Testis (tissue), 3 donors: Measurements from ENCODE around the gene SDK2. TPM values are rescaled to one million over a fixed set of nuclear protein-coding genes. Genes with fewer than 3 reads are reported as not detected.

Experiments used
- DNase-seq: peaks from one replicate; pipeline ENCODE4 v3.0.0-alpha.2; 2019
- H3K27ac ChIP-seq, 2 donors: fragments of 200-600 bp; sonication (generic); one replicate each; pipeline ENCODE4 v1.5.1; 2019
- H3K27me3 ChIP-seq: fragments of 200-600 bp; sonication (generic); one replicate; pipeline ENCODE4 v1.5.1; 2019
- H3K36me3 ChIP-seq: fragments of 200-600 bp; sonication (generic); one replicate; pipeline ENCODE4 v1.5.1; 2017; ENCODE audit warnings: low read depth; ENCODE audit errors: missing control alignments
- H3K4me1 ChIP-seq: fragments of 200-600 bp; sonication (generic); one replicate; pipeline ENCODE4 v1.5.1; 2019
- H3K4me3 ChIP-seq, 2 donors: fragments of 200-600 bp; sonication (generic); one replicate each; pipeline ENCODE4 v1.5.1; 2017 to 2019
- H3K9me3 ChIP-seq: fragments of 200-600 bp; sonication (generic); one replicate; pipeline ENCODE4 v1.5.1; 2017
- POLR2A ChIP-seq: fragments of 450-650 bp; IDR thresholded peaks from one replicate; pipeline ENCODE4 v1.6.1; 2017; ENCODE audit warnings: antibody characterized with exemption, mild to moderate bottlenecking, moderate library complexity
- WGBS, 2 donors: methylation state at CpG; one replicate each; pipeline ENCODE4 v1.1.5; 2018; 5-methylcytosine and 5-hydroxymethylcytosine counted together
- intact Hi-C: fragments of 100-400 bp; cut with DNase I; formaldehyde crosslinking; loops from one replicate; pipeline ENCODE4 v1.15.1; 2023; ENCODE audit warnings: low total_unique reads
- polyA plus RNA-seq: library from polyadenylated mRNA; stranded (reverse); fragments of 350-450 nt; fragmentation: Illumina TruSeq; extraction: RNeasy Lipid Tissue Mini Kit (QIAGEN cat#74804); gene quantifications from one replicate; pipeline ENCODE4 v1.2.3, GENCODE V29; 2014; ENCODE audit warnings: low read depth, low replicate concordance; ENCODE audit not compliant: insufficient read depth
- total RNA-seq, 2 donors: library from RNA; depleted of rRNA; stranded (reverse); fragments of >200 nt; gene quantifications; one replicate each; pipeline ENCODE4 v1.2.3, GENCODE V29; 2016
- TF ChIP-seq, protein P1 (sequence below), 3 experiments: fragments of 450-650 bp in 2 of 3; fragments of 200-600 bp in 1 of 3; sonication (generic) in 1 of 3; IDR thresholded peaks; one replicate each; pipeline ENCODE4 v1.5.1; 2016 to 2019; ENCODE audit warnings: antibody characterized with exemption in 3 of 3, mild to moderate bottlenecking in 2 of 3, moderate library complexity in 1 of 3

Gene SDK2
- total and polyA plus RNA-seq, 3 donors from 2014 or later = 36.9 to 63.4 (median 55.4) TPM

GRCh38 chr17:73616120-73616872, 27.9 kb downstream of the SDK2 start:
- Histone ChIP-seq H3K4me1 (no peaks in the 10 kb centered on the region), H3K27ac (no peak overlapping the region), H3K9me3 (no peaks in the 10 kb centered on the region), H3K4me3 (no peak overlapping the region), H3K36me3 (no peaks in the 10 kb centered on the region), H3K27me3 (no peaks in the 10 kb centered on the region)
- DNase-seq = no peak
- WGBS, 2 donors = 70 to 76% methylated on average over 15 of the region's 15 CpGs
- intact Hi-C loops = no loop called here
- TF ChIP-seq, protein P1, sequence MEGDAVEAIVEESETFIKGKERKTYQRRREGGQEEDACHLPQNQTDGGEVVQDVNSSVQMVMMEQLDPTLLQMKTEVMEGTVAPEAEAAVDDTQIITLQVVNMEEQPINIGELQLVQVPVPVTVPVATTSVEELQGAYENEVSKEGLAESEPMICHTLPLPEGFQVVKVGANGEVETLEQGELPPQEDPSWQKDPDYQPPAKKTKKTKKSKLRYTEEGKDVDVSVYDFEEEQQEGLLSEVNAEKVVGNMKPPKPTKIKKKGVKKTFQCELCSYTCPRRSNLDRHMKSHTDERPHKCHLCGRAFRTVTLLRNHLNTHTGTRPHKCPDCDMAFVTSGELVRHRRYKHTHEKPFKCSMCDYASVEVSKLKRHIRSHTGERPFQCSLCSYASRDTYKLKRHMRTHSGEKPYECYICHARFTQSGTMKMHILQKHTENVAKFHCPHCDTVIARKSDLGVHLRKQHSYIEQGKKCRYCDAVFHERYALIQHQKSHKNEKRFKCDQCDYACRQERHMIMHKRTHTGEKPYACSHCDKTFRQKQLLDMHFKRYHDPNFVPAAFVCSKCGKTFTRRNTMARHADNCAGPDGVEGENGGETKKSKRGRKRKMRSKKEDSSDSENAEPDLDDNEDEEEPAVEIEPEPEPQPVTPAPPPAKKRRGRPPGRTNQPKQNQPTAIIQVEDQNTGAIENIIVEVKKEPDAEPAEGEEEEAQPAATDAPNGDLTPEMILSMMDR (IDR thresholded peaks at IDR 0.05) = no peak

DNA sequence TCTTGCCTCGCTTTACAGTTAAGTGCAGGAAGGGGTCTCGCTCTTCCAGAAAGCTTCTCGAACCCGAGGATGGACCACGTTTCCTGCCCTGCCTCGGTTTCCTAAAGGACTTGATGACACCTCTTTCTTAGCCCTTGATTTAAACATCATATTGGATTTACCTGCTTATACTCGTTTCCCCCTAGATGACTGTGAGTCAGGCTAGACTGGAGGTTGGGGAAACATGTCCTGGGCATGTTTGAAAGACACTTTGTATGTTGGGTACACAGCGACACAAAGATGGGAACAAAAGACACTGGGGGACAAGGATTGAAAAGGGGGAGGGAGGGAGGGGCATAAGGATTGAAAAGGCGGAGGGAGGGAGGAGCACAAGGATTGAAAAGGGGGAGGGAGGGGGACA, 30.0 kb downstream of the SDK2 start:
- Histone ChIP-seq H3K27ac (no peak overlapping the region), H3K27me3 (no peaks in the 10 kb centered on the region), H3K36me3 (no peaks in the 10 kb centered on the region), H3K4me1 (no peaks in the 10 kb centered on the region), H3K4me3 (no peak overlapping the region), H3K9me3 (no peaks in the 10 kb centered on the region)
- no peak for TF ChIP-seq POLR2A
- TF ChIP-seq, protein P1 (IDR thresholded peaks at IDR 0.05) = no peak
- intact Hi-C loops = no loop called here
- WGBS, 2 donors = 85 to 93% methylated on average over 8 of the region's 9 CpGs
- no peak for DNase-seq

DNA sequence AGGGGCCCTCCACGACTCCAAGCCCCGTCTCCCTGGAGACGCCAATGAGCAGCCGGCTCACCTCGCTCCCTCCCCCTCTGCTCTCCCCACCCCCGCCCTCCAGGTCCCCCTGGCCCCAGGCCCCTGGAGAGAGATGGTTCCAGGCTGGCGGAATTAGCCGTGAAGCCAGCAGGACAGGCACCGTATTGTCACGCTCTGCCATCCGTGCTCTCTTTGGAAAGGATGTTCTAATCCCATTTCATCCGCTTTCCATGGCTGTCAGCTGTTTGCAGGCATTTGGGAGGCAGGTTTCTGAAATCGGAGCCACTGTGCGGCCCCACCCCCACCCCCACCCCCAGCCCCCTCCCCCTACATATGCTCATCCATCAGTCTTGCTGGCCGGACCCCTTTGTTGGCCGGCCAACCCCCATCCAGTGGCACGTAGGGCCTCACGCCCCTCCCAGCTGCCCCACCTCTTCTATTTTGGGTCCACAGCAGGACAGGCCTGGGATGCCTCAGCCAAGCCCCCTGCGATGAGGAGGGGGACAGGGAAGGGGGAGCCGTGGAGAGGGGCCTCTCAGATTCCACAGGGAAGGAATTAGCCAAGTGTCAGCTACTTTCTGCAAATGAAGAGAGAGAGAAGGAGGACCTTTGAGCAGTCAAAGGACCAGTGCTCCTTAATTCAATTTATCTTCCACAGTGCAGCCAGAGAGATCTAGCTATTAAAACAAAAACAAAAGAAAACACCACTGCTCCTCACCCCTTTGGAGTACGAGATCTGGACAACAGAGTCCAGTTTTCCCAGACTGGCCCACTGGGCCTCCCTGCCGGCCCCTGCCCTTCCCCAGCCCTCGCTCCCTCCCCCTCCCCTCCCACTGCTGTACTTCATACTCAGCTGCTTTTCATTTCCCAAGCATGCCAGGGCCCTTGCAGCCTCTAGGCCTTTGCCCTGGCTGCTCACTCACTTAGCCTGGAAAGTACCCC, 30.7 kb downstream of the SDK2 start:
- H3K4me3 ChIP-seq = no peak overlapping the region
- H3K27ac ChIP-seq = no peak overlapping the region
- H3K36me3 ChIP-seq = no peaks in the 10 kb centered on the region
- WGBS, 2 donors = 52 to 64% methylated on average over 17 to 23 of the region's 23 CpGs
- DNase-seq = no peak
- no peaks in the 10 kb centered on the region for H3K4me1 ChIP-seq
- no peaks in the 10 kb centered on the region for H3K9me3 ChIP-seq
- no peak for TF ChIP-seq POLR2A
- TF ChIP-seq, protein P1 (IDR thresholded peaks at IDR 0.05) = no peak
- no peaks in the 10 kb centered on the region for H3K27me3 ChIP-seq
- intact Hi-C loops = no loop called here

DNA sequence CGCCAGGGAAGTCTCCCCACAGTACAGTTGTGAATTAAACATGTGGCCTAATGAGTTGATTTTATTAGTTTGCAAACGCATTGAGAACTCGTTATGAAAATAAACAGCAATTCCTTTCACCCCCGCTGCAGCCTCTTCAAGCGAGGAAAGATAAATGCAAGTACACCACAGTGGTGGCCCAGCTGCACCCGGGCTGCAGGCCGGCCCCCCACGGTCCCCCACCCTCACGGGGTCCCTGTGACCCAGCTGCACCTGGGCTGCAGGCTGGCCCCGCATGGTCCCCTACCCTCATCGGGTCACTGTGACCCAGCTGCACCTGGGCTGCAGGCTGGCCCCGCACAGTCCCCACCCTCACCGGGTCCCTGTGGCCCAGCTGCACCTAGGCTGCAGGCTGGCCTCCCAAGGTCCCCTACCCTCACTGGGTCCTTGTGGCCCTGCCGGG, 32.2 kb downstream of the SDK2 start:
- Histone ChIP-seq H3K4me1 (no peaks in the 10 kb centered on the region), H3K27me3 (no peaks in the 10 kb centered on the region), H3K27ac (no peak overlapping the region), H3K9me3 (no peaks in the 10 kb centered on the region), H3K36me3 (no peaks in the 10 kb centered on the region), H3K4me3 (no peak overlapping the region)
- DNase-seq = no peak
- intact Hi-C loops = no loop called here
- 58% methylated on average over 14 of the region's 14 CpGs; no CpG with 5 or more reads in 1 of the 2 donors for WGBS, 2 donors
- TF ChIP-seq, protein P1 (IDR thresholded peaks at IDR 0.05) = no peak
- no peak for TF ChIP-seq POLR2A
